Panc1 (cell line): ENCODE results near the gene BLOC1S6.

Experiments used
- POLR2AphosphoS5 ChIP-seq: IDR thresholded peaks from 2 replicates; pipeline ENCODE4 v1.6.1; 2012; ENCODE audit warnings: mild to moderate bottlenecking, low read depth, low read length, moderate library complexity
- TF ChIP-seq, protein P1 (sequence below): fragments of 450-650 bp; IDR thresholded peaks from 2 replicates; pipeline ENCODE4 v1.5.1; 2017; ENCODE audit warnings: mild to moderate bottlenecking
- TF ChIP-seq, protein P2 (sequence below), 2 experiments: IDR thresholded peaks; 2 replicates each; pipeline ENCODE4 v1.6.1; 2011 to 2012; ENCODE audit warnings: low read depth in 2 of 2, control low read depth in 1 of 2, low read length in 1 of 2, mild to moderate bottlenecking in 1 of 2, moderate library complexity in 1 of 2; ENCODE audit not compliant: insufficient read depth in 1 of 2

GRCh38 chr15:45641999-45642932 lies 55.1 kb downstream of the BLOC1S6 start:
- TF ChIP-seq, protein P1, sequence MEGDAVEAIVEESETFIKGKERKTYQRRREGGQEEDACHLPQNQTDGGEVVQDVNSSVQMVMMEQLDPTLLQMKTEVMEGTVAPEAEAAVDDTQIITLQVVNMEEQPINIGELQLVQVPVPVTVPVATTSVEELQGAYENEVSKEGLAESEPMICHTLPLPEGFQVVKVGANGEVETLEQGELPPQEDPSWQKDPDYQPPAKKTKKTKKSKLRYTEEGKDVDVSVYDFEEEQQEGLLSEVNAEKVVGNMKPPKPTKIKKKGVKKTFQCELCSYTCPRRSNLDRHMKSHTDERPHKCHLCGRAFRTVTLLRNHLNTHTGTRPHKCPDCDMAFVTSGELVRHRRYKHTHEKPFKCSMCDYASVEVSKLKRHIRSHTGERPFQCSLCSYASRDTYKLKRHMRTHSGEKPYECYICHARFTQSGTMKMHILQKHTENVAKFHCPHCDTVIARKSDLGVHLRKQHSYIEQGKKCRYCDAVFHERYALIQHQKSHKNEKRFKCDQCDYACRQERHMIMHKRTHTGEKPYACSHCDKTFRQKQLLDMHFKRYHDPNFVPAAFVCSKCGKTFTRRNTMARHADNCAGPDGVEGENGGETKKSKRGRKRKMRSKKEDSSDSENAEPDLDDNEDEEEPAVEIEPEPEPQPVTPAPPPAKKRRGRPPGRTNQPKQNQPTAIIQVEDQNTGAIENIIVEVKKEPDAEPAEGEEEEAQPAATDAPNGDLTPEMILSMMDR, result no peak
- TF ChIP-seq POLR2AphosphoS5, result no peak
- TF ChIP-seq, protein P2, sequence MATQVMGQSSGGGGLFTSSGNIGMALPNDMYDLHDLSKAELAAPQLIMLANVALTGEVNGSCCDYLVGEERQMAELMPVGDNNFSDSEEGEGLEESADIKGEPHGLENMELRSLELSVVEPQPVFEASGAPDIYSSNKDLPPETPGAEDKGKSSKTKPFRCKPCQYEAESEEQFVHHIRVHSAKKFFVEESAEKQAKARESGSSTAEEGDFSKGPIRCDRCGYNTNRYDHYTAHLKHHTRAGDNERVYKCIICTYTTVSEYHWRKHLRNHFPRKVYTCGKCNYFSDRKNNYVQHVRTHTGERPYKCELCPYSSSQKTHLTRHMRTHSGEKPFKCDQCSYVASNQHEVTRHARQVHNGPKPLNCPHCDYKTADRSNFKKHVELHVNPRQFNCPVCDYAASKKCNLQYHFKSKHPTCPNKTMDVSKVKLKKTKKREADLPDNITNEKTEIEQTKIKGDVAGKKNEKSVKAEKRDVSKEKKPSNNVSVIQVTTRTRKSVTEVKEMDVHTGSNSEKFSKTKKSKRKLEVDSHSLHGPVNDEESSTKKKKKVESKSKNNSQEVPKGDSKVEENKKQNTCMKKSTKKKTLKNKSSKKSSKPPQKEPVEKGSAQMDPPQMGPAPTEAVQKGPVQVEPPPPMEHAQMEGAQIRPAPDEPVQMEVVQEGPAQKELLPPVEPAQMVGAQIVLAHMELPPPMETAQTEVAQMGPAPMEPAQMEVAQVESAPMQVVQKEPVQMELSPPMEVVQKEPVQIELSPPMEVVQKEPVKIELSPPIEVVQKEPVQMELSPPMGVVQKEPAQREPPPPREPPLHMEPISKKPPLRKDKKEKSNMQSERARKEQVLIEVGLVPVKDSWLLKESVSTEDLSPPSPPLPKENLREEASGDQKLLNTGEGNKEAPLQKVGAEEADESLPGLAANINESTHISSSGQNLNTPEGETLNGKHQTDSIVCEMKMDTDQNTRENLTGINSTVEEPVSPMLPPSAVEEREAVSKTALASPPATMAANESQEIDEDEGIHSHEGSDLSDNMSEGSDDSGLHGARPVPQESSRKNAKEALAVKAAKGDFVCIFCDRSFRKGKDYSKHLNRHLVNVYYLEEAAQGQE (IDR thresholded peaks at IDR 0.05; ENCODE audit: insufficient read depth in 1 of 2, low read depth in 2 of 2, low read length in 1 of 2), result no peak
